NCI-H2196 treated with DMSO at 0.1 percent for 48 hours (cell line): ENCODE results near the gene MRPS2.
"Not testable (repeated sequence)": the region's sequence is repeated elsewhere in the genome, so short reads cannot be mapped to it uniquely, and the experiment has no call there.

Experiments
- DNase-seq: peaks from one replicate; lab custom pipeline; 2025; ENCODE audit not compliant: unreplicated experiment; lab: John Stamatoyannopoulos, UW

MRPS2 gene

GRCh38 chr9:135500525-135501260, at the start of gene MRPS2:
TSS of gene MRPS2 (plus strand) at chr9:135500682. CDS start at chr9:135500711, 29 bp downstream.
- DNase-seq = peak; percentile 59

GRCh38 chr9:135450956-135451355, 49.5 kb upstream of the MRPS2 start:
- no peak for DNase-seq

- DNase-seq = not testable (repeated sequence)
These were observed 48.6 kb upstream of the MRPS2 start for GRCh38 chr9:135451909-135452308.

GRCh38 chr9:135454737-135455136, 45.7 kb upstream of the MRPS2 start:
- DNase-seq = no peak

GRCh38 chr9:135455401-135456030, 45.0 kb upstream of the MRPS2 start:
- no peak for DNase-seq

GRCh38 chr9:135456436-135457104, 43.9 kb upstream of the MRPS2 start:
- no peak for DNase-seq

GRCh38 chr9:135458478-135458877, 42.0 kb upstream of the MRPS2 start:
- DNase-seq = not testable (repeated sequence)

- no peak for DNase-seq
These were observed 38.5 kb upstream of the MRPS2 start for GRCh38 chr9:135461936-135462335.

GRCh38 chr9:135463140-135463539, 37.3 kb upstream of the MRPS2 start:
- DNase-seq = no peak

GRCh38 chr9:135464181-135464580, 36.3 kb upstream of the MRPS2 start:
- no peak for DNase-seq

GRCh38 chr9:135468854-135469521, 31.5 kb upstream of the MRPS2 start:
- DNase-seq = no peak

- peak; percentile 49 for DNase-seq
These were observed 28.5 kb upstream of the MRPS2 start for GRCh38 chr9:135471791-135472640.

GRCh38 chr9:135473972-135474543, 26.4 kb upstream of the MRPS2 start:
- no peak for DNase-seq

GRCh38 chr9:135474915-135475314, 25.6 kb upstream of the MRPS2 start:
- DNase-seq = no peak

GRCh38 chr9:135476561-135477355, 23.7 kb upstream of the MRPS2 start:
- DNase-seq = no peak

- DNase-seq = no peak
These were observed 22.3 kb upstream of the MRPS2 start for GRCh38 chr9:135478191-135478590.

- DNase-seq = peak; percentile 35
These were observed 21.5 kb upstream of the MRPS2 start for GRCh38 chr9:135478829-135479468.

- peak; percentile 14 for DNase-seq
These were observed 20.9 kb upstream of the MRPS2 start, which contains the start of gene PPP1R26 for GRCh38 chr9:135479469-135480052. TSS of gene PPP1R26 (plus strand) at chr9:135479782. CDS start at chr9:135484511, 4,729 bp downstream.
